Breast epithelium (tissue), 3 donors: ENCODE measurements around the gene TRIM31.

Experiments
- POLR2A ChIP-seq: fragments of 450-650 bp; IDR thresholded peaks from one replicate; pipeline ENCODE4 v1.6.1; 2016; ENCODE audit warnings: antibody characterized with exemption, mild to moderate bottlenecking, moderate library complexity
- POLR2AphosphoS5 ChIP-seq, 3 donors: sonication (generic); formaldehyde crosslinking; IDR thresholded peaks; one replicate each; pipeline ENCODE4 v1.6.1; 2017; ENCODE audit warnings: antibody characterized with exemption in 3 of 3
- TF ChIP-seq, protein P1 (sequence below), 3 donors: fragments of 450-650 bp; IDR thresholded peaks; one replicate each; pipeline ENCODE4 v1.5.1; 2016 to 2017; ENCODE audit warnings: antibody characterized with exemption in 3 of 3, mild to moderate bottlenecking in 3 of 3, moderate library complexity in 3 of 3

DNA sequence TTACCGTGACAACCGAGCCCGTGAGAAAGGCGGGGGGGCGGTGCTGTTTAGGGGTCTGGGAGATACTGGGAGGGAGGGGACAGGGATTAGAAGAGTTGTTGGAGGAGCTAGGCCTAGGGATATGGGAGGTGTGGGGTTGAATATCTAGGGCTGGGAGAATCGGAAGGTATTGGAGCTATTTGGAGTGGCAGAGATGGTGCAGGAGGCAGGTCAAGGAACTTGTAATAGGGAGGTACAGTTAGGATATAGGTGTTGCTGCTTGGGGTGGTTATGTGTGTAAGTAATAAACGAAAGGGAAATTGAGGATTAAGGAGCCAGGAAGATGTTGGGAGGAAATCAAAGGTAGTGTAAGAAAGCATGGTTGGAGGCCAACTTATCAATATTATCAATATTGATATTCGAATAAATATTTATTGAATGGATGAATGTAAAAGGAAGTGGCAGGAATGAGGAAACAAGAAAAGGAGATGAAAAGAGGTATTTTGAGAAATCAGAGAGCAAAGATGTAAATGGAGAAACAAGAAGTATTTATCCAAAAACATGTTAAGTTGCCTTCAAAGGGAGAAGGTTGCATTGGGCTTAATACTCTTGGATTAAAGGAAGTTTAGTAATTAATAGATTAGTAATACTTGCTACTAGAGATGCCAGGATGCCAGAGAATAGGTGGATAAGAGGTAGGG is 45.3 kb downstream of the TRIM31 start:
- TF ChIP-seq, protein P1, sequence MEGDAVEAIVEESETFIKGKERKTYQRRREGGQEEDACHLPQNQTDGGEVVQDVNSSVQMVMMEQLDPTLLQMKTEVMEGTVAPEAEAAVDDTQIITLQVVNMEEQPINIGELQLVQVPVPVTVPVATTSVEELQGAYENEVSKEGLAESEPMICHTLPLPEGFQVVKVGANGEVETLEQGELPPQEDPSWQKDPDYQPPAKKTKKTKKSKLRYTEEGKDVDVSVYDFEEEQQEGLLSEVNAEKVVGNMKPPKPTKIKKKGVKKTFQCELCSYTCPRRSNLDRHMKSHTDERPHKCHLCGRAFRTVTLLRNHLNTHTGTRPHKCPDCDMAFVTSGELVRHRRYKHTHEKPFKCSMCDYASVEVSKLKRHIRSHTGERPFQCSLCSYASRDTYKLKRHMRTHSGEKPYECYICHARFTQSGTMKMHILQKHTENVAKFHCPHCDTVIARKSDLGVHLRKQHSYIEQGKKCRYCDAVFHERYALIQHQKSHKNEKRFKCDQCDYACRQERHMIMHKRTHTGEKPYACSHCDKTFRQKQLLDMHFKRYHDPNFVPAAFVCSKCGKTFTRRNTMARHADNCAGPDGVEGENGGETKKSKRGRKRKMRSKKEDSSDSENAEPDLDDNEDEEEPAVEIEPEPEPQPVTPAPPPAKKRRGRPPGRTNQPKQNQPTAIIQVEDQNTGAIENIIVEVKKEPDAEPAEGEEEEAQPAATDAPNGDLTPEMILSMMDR (IDR thresholded peaks at IDR 0.05): no peak
- TF ChIP-seq POLR2AphosphoS5 (IDR thresholded peaks at IDR 0.05): no peak
- no peak for TF ChIP-seq POLR2A
